Liver (tissue), 3 donors: ENCODE measurements around the gene SCN2A.
"Not testable (repeated sequence)": the region's sequence is repeated elsewhere in the genome, so short reads cannot be mapped to it uniquely, and the experiment has no call there.

Experiments
- ATF3 ChIP-seq: IDR thresholded peaks from 2 replicates; pipeline ENCODE4 v1.6.1; 2016; ENCODE audit warnings: antibody characterized with exemption
- CTCF ChIP-seq: fragments of 150-350 bp; IDR thresholded peaks from 2 replicates; pipeline ENCODE4 v1.5.1; 2017; ENCODE audit warnings: improper control_type of control experiment, low read depth, low read length; ENCODE audit not compliant: missing input control
- MAX ChIP-seq: IDR thresholded peaks from 2 replicates; pipeline ENCODE4 v1.6.1; 2016; ENCODE audit warnings: antibody characterized with exemption
- RAD21 ChIP-seq, 2 donors: IDR thresholded peaks; 2 replicates each; pipeline ENCODE4 v1.6.1; 2016; ENCODE audit warnings: antibody characterized with exemption in 2 of 2, mild to moderate bottlenecking in 2 of 2
- REST ChIP-seq: IDR thresholded peaks from 2 replicates; pipeline ENCODE4 v1.6.1; 2016; ENCODE audit warnings: antibody characterized with exemption, mild to moderate bottlenecking
- TAF1 ChIP-seq: conservative IDR thresholded peaks from 2 replicates; pipeline ENCODE4 v1.6.1; 2016; ENCODE audit warnings: antibody characterized with exemption, mild to moderate bottlenecking
- donor health status: healthy.
- donor health status: healthy.

GRCh38 chr2:165260347-165260746 lies 21.1 kb downstream of the SCN2A start:
- TF ChIP-seq RAD21 (IDR thresholded peaks at IDR 0.05); REST; TAF1; CTCF; MAX; ATF3: not testable (repeated sequence)
